Skeletal muscle tissue (tissue), 4 donors: Measurements from ENCODE around the gene XPO6. TPM values are rescaled to one million over a fixed set of nuclear protein-coding genes. Genes with fewer than 3 reads are reported as not detected.

Experiments
- H3K27ac ChIP-seq: one replicate; pipeline ENCODE4 v1.7.0; 2013; ENCODE audit warnings: mild to moderate bottlenecking, low read depth, low read length, inconsistent platforms
- H3K27me3 ChIP-seq, 3 donors: one replicate each; pipeline ENCODE4 v1.7.0; 2013; ENCODE audit warnings: low read length in 3 of 3; ENCODE audit not compliant: control insufficient read depth in 3 of 3, insufficient read depth in 3 of 3
- H3K36me3 ChIP-seq, 3 donors: one replicate each; pipeline ENCODE4 v1.7.0; 2013; ENCODE audit warnings: low read length in 3 of 3; ENCODE audit not compliant: control insufficient read depth in 3 of 3, insufficient read depth in 3 of 3
- H3K4me1 ChIP-seq, 3 donors: one replicate each; pipeline ENCODE4 v1.7.0; 2013; ENCODE audit warnings: low read length in 3 of 3, mild to moderate bottlenecking in 3 of 3; ENCODE audit not compliant: control insufficient read depth in 3 of 3, insufficient read depth in 3 of 3
- H3K4me3 ChIP-seq, 3 donors: one replicate each; pipeline ENCODE4 v1.7.0; 2013; ENCODE audit warnings: low read length in 3 of 3
- H3K9ac ChIP-seq, 3 donors: one replicate each; pipeline ENCODE4 v1.7.0; 2013; ENCODE audit warnings: low read length in 3 of 3, mild to moderate bottlenecking in 3 of 3, moderate library complexity in 2 of 3, low read depth in 1 of 3
- H3K9me3 ChIP-seq, 3 donors: one replicate each; pipeline ENCODE4 v1.7.0; 2013; ENCODE audit warnings: low read length in 3 of 3; ENCODE audit not compliant: control insufficient read depth in 3 of 3
- total RNA-seq: library from RNA; depleted of rRNA; stranded (reverse); fragments of >200 nt; gene quantifications from one replicate; pipeline ENCODE4 v1.2.3, GENCODE V29; 2014
- donor health status: Osteomylitis.

The XPO6 gene
- total RNA-seq, 1 donor from 2014 or later, result 33.9 TPM

DNA sequence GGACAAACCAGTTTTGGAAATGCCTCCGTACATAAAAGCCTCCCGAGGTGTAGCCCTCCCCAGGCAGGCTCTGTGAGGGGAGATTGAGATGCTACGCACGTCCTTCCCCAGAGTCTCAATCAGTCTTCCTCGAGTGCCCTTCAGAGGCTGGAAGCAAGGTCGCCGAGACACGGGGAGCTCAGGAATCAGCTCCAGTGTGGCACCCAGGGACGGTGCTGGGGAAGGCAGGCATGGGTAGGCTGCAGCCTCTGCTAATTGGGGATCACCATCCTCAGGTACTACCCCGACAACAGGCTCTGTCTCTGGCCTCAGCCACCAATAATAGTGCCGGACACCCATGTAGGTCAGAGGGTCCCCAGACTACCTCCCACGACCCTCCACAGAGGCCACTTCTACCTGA, 120.1 kb downstream of the XPO6 start:
- no peak overlapping the region for H3K9ac ChIP-seq

DNA sequence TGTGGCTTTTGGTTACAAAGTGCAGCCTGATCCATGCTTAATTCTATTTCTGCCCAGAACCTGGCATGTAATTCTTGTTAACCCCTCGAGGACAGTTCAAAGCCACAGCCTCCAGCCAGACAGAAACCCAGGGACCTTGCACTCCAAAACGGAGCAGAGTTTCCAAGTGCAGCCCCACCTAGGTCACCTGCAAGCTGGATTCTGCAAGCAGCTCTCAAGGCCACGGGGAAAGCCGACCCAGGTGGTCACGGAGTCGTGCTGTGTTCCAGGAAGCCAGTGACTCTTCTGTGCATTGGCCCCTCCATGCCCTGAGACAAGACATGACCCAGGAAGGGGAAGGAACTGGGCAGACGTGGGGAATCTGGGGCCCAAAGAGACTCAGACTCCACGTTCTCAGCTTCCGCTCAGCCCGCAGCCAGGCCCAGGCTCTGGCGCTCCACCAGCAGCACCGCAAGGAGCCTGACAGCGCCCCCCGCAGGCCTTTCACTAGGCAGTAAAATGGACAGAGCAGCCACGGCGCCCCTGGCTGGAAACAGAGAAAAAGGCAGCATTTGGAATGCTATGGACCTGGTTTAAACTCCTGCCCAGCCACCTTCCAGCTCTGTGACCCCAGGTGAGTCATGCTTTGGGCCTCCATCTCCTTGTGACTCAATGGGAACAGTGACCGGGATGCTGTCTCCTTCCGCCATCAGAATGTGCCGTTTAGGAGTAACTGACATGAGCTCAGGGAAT, 121.0 kb downstream of the XPO6 start:
- no peaks in the 10 kb centered on the region for H3K4me1 ChIP-seq
- no peaks in the 10 kb centered on the region for H3K9me3 ChIP-seq
- no peak overlapping the region for H3K4me3 ChIP-seq
- no peak overlapping the region for H3K9ac ChIP-seq
- H3K27ac ChIP-seq, result no peak overlapping the region
- H3K27me3 ChIP-seq, result no peaks in the 10 kb centered on the region
- H3K36me3 ChIP-seq, result no peaks in the 10 kb centered on the region

More for the DNA sequence above, 120.1 kb downstream of the XPO6 start:
- H3K9me3 ChIP-seq, result no peaks in the 10 kb centered on the region
- no peak overlapping the region for H3K4me3 ChIP-seq
- H3K27me3 ChIP-seq, result no peaks in the 10 kb centered on the region
- H3K36me3 ChIP-seq, result no peaks in the 10 kb centered on the region
- no peaks in the 10 kb centered on the region for H3K4me1 ChIP-seq
- H3K27ac ChIP-seq, result no peak overlapping the region

DNA sequence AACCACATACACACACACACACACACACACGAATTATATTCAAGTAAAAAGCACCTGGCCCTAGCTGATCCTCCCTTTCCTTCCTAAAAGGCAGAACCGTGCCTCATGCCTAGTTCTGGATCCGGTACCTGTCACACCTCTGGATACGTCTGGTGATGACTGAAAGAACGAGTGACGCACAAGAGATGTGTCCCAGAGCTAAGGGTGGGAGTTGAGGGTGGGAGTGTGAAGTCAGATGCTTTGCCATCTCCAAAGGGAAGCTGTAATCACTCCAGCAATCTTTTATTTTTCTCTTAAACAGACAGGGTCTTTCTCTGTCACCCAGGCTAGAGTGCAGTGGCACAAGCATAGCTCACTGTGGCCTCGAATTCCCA, 121.8 kb downstream of the XPO6 start:
- Histone ChIP-seq H3K9me3 (no peaks in the 10 kb centered on the region), H3K9ac (no peak overlapping the region), H3K4me1 (no peaks in the 10 kb centered on the region), H3K36me3 (no peaks in the 10 kb centered on the region), H3K4me3 (no peak overlapping the region), H3K27ac (no peak overlapping the region), H3K27me3 (peaks cover 0 to 3% (median 0%) of the 10 kb centered on the region in 3 donors)

DNA sequence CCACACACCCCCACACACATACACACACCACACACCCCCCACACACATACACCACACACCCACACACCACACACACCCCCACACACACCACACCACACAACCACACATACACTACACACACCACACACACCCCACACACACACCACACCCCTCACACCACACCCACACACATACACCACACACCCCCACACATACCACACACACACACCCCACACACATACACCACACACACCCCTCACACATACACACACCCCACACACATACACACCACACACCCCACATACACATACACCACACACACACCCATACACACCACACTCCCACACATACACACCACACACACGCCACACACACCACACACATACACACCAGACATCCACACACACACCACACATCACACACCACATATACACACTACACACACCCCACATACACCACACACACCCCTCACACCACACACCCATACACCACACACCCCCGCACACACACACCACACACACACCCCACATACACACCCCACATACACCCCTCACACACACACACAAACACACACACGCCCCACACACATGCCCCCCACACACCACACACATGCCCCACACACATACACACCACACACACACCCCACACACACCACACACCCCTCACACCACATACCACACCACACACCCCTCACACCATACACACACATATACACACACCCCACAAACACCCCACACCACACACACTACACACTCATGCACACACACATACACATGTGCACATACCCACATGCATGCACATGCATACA, 122.4 kb downstream of the XPO6 start:
- Histone ChIP-seq H3K4me3 (no peak overlapping the region), H3K27ac (no peak overlapping the region), H3K9me3 (no peaks in the 10 kb centered on the region), H3K36me3 (no peaks in the 10 kb centered on the region), H3K9ac (no peak overlapping the region), H3K4me1 (no peaks in the 10 kb centered on the region), H3K27me3 (peaks cover 0 to 5% (median 0%) of the 10 kb centered on the region in 3 donors)

DNA sequence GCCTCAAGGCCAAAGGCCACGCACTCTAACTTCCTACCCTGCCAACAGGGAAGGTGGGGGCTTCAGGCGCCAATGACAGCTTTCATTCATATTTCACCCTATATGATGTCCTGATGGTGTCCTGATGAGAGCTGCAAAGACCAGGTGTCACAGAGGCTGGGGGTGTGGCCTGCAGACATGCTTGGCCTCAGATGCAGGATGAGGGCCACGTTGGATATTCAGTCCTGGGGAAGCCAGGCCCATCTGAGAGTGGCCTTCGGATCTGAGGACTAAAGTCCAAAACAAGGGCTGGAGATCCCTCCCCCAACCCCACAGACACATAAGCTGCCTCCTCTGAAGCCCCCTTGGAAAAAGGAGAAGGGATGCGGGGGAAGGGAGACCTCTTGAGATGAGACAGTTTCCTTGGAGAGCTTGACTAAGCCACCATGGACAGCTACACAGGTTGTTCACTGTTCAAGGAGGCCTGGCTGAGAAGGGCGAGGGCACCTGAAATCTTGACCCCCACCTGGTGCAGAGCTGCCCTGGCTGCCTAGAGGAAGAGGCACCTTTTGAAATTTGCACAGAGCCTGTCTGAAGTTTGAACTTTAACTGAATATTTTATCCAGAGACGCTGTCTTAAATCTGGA, 124.0 kb downstream of the XPO6 start:
- no peak overlapping the region for H3K9ac ChIP-seq
- no peaks in the 10 kb centered on the region for H3K36me3 ChIP-seq
- H3K4me1 ChIP-seq, result no peaks in the 10 kb centered on the region
- H3K27me3 ChIP-seq, result peaks cover 0 to 5% (median 0%) of the 10 kb centered on the region in 3 donors
- no peaks in the 10 kb centered on the region for H3K9me3 ChIP-seq
- H3K27ac ChIP-seq, result no peak overlapping the region
- no peak overlapping the region for H3K4me3 ChIP-seq

DNA sequence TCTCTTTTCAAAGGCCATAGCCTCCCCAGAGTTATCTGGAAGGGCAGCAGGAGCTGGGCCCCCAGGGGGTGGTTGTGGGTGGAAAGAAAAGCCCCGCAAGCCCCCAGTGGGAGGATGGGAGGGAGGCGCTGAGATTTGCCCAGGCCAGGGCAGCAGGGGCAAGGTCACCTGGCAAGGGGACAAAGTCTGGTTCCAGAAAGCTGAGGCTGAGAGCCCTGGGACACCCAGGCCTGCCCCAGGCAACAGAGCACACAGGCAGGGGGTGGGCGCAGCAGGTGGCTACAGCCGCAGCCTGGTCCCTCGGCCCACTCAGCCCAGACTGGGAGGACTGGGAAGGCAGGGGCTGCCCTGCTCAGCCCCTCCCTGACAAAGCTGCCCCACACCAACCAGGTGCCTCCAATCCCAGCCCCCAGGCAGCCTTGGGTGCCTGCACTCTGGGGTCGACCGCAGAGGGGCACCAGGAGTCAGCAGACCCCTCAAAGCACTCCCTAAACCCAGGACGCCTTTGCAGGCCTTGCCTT, 124.6 kb downstream of the XPO6 start:
- Histone ChIP-seq H3K9me3 (no peaks in the 10 kb centered on the region), H3K9ac (no peak overlapping the region), H3K4me3 (no peak overlapping the region), H3K27me3 (peaks cover 0 to 5% (median 0%) of the 10 kb centered on the region in 3 donors), H3K27ac (no peak overlapping the region), H3K36me3 (no peaks in the 10 kb centered on the region), H3K4me1 (no peaks in the 10 kb centered on the region)

DNA sequence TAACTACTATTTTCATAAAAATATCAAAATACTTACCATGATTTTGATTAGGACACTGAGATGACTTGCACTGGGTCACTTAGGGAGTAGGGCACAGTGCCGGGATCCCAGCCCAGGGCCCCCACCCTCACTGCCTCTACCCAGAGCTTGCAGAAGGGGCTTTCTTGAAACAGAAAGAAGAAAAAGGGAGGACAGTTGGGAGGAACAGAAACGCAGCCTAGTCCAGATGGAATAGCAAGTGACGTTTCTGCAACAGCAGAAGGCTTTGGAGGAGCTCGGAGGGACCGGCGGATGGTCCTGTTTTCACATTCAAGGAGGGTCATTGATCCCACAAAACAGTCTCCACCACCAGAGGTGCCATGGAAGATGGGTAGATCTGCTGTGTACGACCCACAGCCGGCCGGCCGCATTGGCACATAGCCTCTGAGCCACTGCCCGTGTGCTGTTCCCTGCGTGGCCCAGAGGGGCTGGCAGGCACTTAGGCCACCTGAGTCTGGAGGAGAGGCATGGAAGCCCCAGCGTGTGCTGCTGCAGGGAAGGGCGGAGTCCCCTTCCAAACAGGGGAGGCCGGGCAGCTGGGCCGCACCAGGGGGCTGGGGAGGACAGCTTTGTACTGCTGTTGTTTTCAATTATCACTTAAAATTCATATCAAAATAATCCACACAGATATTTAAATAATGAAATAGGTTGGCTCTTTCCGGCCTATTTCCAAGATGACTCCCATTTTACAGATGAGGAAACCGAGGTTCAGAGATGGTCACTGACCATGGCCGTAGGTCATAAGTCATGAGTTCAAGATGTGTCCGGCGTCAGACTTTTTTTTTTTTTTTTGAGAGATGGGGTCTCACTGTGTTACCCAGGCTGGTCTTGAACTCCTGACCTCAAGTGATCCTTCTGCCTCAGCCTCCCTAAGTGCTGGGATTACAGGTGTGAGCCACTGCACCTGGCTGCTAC, 125.3 kb downstream of the XPO6 start:
- Histone ChIP-seq H3K27ac (no peak overlapping the region), H3K36me3 (no peaks in the 10 kb centered on the region), H3K4me1 (no peaks in the 10 kb centered on the region), H3K4me3 (no peak overlapping the region), H3K9ac (no peak overlapping the region), H3K9me3 (no peaks in the 10 kb centered on the region), H3K27me3 (peaks cover 0 to 5% (median 0%) of the 10 kb centered on the region in 3 donors)

DNA sequence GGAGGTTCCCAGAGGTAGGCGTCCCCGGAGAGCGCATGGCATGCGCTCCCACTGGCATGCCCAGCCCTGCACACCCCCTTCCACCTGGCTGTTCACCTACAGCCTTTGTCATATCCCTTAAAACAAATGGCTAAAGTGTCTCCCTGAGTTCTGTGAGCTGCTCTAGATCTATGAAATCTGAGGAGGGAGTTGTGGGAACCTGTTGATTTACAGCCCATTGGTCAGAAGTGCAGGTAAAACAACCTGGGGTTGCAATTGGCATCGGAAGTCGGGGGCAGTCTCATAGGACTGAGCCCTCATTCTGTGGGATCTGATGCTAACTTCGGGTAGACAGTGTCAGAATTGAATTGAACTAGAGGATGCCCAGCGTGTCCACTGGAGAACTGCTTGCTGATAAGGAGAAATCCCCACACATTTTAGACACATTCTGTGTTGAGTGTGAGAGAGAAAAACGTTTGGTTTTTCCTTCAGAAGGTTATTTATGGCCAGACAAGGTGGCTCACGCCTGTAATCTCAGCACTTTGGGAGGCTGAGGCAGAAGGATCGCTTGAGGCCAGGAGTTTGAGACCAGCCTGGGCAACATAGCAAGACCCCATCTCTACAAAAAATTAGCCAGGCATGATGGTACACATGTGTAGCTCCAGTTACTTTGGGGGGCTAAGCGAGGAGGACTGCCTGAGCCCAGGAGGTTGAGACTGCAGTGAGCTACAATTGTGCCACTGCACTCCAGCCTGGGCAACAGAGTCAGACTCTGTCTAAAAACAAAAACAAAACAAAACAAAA, 126.2 kb downstream of the XPO6 start:
- Histone ChIP-seq H3K9me3 (no peaks in the 10 kb centered on the region), H3K9ac (no peak overlapping the region), H3K36me3 (no peaks in the 10 kb centered on the region), H3K27me3 (peaks cover 0 to 5% (median 0%) of the 10 kb centered on the region in 3 donors), H3K4me3 (no peak overlapping the region), H3K4me1 (no peaks in the 10 kb centered on the region), H3K27ac (no peak overlapping the region)

DNA sequence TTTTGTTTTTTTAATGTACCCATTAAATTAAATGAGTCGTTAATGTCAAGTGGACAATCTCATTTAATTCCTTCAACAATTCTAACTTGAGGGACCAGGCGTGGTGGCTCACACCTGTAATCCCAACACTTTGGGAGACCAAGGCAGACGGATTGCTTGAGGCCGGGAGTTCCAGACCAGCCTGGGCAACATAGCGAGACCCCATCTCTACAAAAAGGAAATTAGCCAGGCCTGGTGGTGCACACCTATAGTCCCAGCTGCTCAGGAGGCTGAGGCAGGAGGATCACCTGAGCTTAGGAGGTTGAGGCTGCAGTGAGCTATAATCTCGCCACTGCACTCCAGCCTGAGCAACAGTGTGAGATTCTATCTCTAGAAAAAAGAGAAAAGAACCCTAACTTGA, 127.6 kb downstream of the XPO6 start:
- H3K27me3 ChIP-seq, result peaks cover 0 to 5% (median 0%) of the 10 kb centered on the region in 3 donors
- H3K4me3 ChIP-seq, result no peak overlapping the region
- no peaks in the 10 kb centered on the region for H3K36me3 ChIP-seq
- H3K9ac ChIP-seq, result no peak overlapping the region
- no peaks in the 10 kb centered on the region for H3K9me3 ChIP-seq
- no peak overlapping the region for H3K27ac ChIP-seq
- H3K4me1 ChIP-seq, result no peaks in the 10 kb centered on the region
